AG09309 (cell line): ENCODE data around the gene PDE6A.

Experiments used
- DNase-seq: peaks from one replicate; pipeline ENCODE4 v3.0.0-alpha.2; 2010; ENCODE audit warnings: low read depth
- H3K4me3 ChIP-seq: 2 replicates; pipeline ENCODE4 v1.5.1; 2011; ENCODE audit warnings: mild to moderate bottlenecking, low read depth, low read length, moderate library complexity; ENCODE audit not compliant: control insufficient read depth
- TF ChIP-seq, protein P1 (sequence below): IDR thresholded peaks from 2 replicates; pipeline ENCODE4 v1.5.1; 2011; ENCODE audit warnings: mild to moderate bottlenecking, low read depth, low read length, inconsistent platforms; ENCODE audit not compliant: insufficient read depth, control insufficient read depth; ENCODE audit errors: missing control alignments

The PDE6A gene

DNA sequence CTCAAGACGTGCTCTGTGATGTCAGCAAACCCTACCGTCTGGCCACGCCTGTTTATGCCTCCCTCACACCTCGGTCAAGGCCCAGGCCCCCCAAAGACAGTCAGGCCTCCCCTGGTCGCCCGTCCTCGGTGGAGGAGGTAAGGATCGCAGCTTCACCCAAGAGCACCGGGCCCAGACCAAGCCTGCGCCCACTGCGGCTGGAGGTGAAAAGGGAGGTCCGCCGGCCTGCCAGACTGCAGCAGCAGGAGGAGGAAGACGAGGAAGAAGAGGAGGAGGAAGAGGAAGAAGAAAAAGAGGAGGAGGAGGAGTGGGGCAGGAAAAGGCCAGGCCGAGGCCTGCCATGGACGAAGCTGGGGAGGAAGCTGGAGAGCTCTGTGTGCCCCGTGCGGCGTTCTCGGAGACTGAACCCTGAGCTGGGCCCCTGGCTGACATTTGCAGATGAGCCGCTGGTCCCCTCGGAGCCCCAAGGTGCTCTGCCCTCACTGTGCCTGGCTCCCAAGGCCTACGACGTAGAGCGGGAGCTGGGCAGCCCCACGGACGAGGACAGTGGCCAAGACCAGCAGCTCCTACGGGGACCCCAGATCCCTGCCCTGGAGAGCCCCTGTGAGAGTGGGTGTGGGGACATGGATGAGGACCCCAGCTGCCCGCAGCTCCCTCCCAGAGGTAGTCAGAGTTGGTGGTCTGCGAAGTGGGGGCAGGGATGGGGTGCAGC is 111.3 kb downstream of the PDE6A start:
- TF ChIP-seq, protein P1, sequence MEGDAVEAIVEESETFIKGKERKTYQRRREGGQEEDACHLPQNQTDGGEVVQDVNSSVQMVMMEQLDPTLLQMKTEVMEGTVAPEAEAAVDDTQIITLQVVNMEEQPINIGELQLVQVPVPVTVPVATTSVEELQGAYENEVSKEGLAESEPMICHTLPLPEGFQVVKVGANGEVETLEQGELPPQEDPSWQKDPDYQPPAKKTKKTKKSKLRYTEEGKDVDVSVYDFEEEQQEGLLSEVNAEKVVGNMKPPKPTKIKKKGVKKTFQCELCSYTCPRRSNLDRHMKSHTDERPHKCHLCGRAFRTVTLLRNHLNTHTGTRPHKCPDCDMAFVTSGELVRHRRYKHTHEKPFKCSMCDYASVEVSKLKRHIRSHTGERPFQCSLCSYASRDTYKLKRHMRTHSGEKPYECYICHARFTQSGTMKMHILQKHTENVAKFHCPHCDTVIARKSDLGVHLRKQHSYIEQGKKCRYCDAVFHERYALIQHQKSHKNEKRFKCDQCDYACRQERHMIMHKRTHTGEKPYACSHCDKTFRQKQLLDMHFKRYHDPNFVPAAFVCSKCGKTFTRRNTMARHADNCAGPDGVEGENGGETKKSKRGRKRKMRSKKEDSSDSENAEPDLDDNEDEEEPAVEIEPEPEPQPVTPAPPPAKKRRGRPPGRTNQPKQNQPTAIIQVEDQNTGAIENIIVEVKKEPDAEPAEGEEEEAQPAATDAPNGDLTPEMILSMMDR, result no peak
- DNase-seq, result no peak
- H3K4me3 ChIP-seq, result no peak overlapping the region

DNA sequence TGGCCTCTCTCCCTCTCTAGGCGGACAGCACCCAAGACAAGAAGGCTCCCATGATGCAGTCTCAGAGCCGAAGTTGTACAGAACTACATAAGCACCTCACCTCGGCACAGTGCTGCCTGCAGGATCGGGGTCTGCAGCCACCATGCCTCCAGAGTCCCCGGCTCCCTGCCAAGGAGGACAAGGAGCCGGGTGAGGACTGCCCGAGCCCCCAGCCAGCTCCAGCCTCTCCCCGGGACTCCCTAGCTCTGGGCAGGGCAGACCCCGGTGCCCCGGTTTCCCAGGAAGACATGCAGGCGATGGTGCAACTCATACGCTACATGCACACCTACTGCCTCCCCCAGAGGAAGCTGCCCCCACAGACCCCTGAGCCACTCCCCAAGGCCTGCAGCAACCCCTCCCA is 112.0 kb downstream of the PDE6A start:
- no peak for DNase-seq
- TF ChIP-seq, protein P1, result no peak
- H3K4me3 ChIP-seq, result no peak overlapping the region

DNA sequence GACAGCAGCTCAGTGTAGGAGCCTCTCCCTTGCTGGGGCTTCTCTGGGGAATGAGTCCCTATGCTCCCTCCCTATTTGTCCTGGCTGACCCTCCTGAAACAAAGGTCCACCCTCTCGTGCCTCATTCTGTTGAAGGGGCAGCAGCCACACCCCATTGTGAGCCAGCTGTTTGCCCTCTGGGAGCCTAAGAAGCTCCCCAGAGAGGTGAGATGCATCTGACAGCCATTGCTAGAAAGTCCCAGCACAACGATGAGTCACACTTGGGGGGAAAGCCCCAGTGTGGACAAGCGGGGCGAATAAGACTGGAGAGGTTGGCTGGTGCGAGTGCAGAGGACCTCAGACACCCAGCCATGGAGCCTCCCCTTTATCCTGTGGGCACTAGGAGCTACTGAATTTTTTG is 113.1 kb downstream of the PDE6A start:
- TF ChIP-seq, protein P1, result no peak
- no peak for DNase-seq
- no peak overlapping the region for H3K4me3 ChIP-seq

DNA sequence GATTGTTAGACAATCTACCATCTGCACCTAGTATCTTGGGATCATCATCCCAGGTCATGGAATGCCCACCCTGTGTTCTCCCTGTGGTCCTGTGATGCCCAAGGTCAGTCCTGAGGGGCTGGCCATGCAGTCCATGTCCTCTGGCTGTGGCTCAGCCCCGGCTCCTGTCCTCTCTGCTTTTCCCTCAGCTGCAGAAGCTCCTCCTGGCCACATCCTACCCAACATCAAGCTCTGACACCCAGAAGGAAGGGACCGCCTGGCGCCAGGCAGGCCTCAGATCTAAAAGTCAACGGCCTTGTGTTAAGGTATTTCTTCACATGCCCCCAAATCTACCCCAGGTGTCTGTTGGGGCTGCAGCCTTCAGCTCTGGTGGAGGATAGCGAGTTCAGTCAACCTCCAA is 114.0 kb downstream of the PDE6A start:
- TF ChIP-seq, protein P1, result no peak

DNA sequence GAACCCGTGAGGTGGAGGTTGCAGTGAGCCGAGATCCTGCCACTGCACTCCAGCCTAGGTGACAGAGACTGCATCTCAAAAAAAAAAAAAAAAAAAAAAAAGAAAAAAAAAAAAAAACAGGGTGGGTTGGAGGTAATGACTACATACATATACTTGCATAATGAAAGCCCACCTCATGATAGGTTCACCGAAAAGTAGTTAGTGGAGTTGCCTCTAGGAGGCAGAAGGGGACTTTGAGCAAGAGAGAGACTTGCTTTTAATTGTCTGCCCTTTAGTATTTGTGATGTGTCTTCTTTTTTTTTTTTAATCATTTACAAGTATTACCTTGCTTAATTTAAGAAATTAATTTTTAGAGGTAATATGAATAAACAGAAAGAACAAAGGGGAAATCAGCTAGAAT is 114.6 kb downstream of the PDE6A start:
- TF ChIP-seq, protein P1, result no peak
- no peak for DNase-seq
- no peak overlapping the region for H3K4me3 ChIP-seq

More for the DNA sequence above, 114.0 kb downstream of the PDE6A start:
- DNase-seq, result no peak
- no peak overlapping the region for H3K4me3 ChIP-seq

DNA sequence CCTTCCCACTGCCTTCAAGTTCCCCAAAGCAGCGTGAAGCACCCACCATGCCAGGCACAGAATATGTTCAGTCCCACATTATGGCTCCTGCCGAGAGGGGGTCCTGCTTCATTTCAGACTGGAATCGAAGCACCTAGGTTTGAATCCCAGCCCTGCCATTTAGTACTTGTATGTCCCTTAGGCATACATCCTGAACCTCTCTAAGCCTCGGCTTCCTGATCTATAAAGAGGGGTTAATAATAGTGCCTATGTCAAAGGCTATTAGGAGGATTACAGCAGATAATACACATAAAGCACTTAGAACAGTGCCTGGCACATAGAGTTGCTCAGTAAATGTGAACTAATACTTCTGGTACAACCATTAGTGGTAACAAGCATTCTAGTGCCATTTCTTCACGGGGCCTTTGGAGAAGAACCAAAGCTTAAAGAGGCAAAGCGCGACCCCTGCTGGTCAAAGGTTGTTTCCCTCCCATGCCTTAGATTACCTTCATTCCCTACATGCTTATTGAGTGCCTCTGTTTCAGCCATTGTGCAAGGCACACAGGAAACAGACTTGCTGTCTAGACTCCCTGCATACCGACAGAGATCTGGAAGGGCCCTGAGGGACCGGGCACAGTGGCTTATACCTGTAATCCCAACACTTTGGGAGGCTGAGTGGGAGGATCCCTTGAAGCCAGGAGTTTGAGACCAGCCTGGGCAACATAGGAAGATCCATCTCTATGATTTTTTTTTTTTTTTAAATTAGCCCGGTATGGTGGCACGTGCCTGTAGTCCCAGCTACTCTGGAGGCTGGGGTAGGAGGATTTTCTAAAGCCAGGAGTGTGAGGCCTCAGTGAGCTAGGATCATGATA is 116.2 kb downstream of the PDE6A start:
- H3K4me3 ChIP-seq, result no peak overlapping the region
- TF ChIP-seq, protein P1, result peak; percentile 85
- DNase-seq, result peak; percentile 85
